Endodermal cell (in vitro differentiated cells): ENCODE results near the gene CRISP1. TPM values are rescaled to one million over a fixed set of nuclear protein-coding genes. Genes with fewer than 3 reads are reported as not detected.

Experiments used
- DNase-seq: peaks from one replicate; pipeline ENCODE4 v3.0.0-alpha.2; 2017
- H3K27ac ChIP-seq: 2 replicates; pipeline ENCODE4 v1.5.1; 2013; ENCODE audit warnings: mild to moderate bottlenecking, low read depth, low read length, moderate library complexity
- H3K27me3 ChIP-seq: 2 replicates; pipeline ENCODE4 v1.6.1; 2013; ENCODE audit warnings: mild to moderate bottlenecking, low read length, moderate library complexity; ENCODE audit not compliant: insufficient read depth, control insufficient read depth, poor library complexity, severe bottlenecking
- H3K36me3 ChIP-seq: 2 replicates; pipeline ENCODE4 v1.7.0; 2013; ENCODE audit warnings: mild to moderate bottlenecking, low read length, moderate library complexity; ENCODE audit not compliant: control insufficient read depth, insufficient read depth
- H3K4me1 ChIP-seq: one replicate; pipeline ENCODE4 v1.7.0; 2013; ENCODE audit warnings: low read length; ENCODE audit not compliant: control insufficient read depth, insufficient read depth
- H3K4me3 ChIP-seq: 2 replicates; pipeline ENCODE4 v1.5.1; 2013; ENCODE audit warnings: mild to moderate bottlenecking, low read length, moderate library complexity
- H3K9ac ChIP-seq: 2 replicates; pipeline ENCODE4 v1.6.1; 2013; ENCODE audit warnings: mild to moderate bottlenecking, low read length, moderate library complexity; ENCODE audit not compliant: poor library complexity, severe bottlenecking; ENCODE audit errors: extremely low read depth
- H3K9me3 ChIP-seq: 2 replicates; pipeline ENCODE4 v1.6.1; 2013; ENCODE audit warnings: mild to moderate bottlenecking, low read length, moderate library complexity; ENCODE audit not compliant: control insufficient read depth
- H3K27ac Mint-ChIP-seq: 2 replicates; pipeline ENCODE4 v1.8.0; 2020; ENCODE audit warnings: mixed read lengths
- H3K27me3 Mint-ChIP-seq: 2 replicates; pipeline ENCODE4 v1.8.0; 2021; ENCODE audit warnings: mild to moderate bottlenecking, mixed read lengths; ENCODE audit not compliant: insufficient read depth
- H3K36me3 Mint-ChIP-seq: 2 replicates; pipeline ENCODE4 v1.8.0; 2020; ENCODE audit warnings: low read depth, mixed read lengths
- H3K4me1 Mint-ChIP-seq: 2 replicates; pipeline ENCODE4 v1.8.0; 2020; ENCODE audit warnings: mixed read lengths
- H3K4me3 Mint-ChIP-seq: 2 replicates; pipeline ENCODE4 v1.8.0; 2020; ENCODE audit warnings: mild to moderate bottlenecking, moderate library complexity, mixed read lengths
- H3K9me3 Mint-ChIP-seq: 2 replicates; pipeline ENCODE4 v1.8.0; 2020; ENCODE audit warnings: mild to moderate bottlenecking, mixed read lengths
- WGBS, 2 experiments: methylation state at CpG; one replicate each; pipeline versions ENCODE4 v1.1.5 to v1.1.7; 2013; ENCODE audit warnings: missing lambda C conversion rate in 2 of 2, mixed read lengths in 1 of 2; ENCODE audit not compliant: insufficient coverage in 1 of 2, insufficient read length in 1 of 2; 5-methylcytosine and 5-hydroxymethylcytosine counted together
- total RNA-seq, 2 donors: library from RNA; stranded (reverse); fragmentation: NEBNext Ultra II Directional in 1 of 2; extraction: Animal tissue kit (Norgen Biotek cat#: 25700) in 1 of 2; gene quantifications; 2 replicates in 1 of 2; 3 replicates in 1 of 2; pipeline ENCODE4 v1.2.1, GENCODE V29; 2021
- TF ChIP-seq, protein P1 (sequence below): fragments of 200-600 bp; sonication (generic); conservative IDR thresholded peaks from 2 replicates; pipeline ENCODE4 v1.5.0; 2021; ENCODE audit warnings: antibody characterized with exemption, mild to moderate bottlenecking

The CRISP1 gene
- total RNA-seq, 2 donors from 2014 or later, result not detected

DNA sequence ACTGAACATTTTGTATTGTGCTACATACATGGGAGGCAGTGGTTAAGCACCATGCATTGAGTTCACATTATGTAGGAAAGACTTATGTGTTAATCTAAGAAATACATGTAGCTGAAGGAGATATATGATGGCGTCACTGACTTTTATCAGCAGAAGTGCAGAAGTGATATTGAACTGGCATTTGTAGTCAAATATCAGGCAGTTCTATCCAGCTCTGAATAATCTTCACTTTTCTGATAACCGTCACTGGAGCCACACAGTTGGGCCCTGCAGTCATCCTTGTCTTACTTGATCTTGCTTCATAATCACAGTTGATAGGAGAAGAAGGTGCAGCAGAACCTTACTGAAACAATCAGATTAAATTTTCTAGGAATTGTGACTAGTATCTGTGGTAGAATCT is 26.4 kb downstream of the CRISP1 start:
- TF ChIP-seq, protein P1, sequence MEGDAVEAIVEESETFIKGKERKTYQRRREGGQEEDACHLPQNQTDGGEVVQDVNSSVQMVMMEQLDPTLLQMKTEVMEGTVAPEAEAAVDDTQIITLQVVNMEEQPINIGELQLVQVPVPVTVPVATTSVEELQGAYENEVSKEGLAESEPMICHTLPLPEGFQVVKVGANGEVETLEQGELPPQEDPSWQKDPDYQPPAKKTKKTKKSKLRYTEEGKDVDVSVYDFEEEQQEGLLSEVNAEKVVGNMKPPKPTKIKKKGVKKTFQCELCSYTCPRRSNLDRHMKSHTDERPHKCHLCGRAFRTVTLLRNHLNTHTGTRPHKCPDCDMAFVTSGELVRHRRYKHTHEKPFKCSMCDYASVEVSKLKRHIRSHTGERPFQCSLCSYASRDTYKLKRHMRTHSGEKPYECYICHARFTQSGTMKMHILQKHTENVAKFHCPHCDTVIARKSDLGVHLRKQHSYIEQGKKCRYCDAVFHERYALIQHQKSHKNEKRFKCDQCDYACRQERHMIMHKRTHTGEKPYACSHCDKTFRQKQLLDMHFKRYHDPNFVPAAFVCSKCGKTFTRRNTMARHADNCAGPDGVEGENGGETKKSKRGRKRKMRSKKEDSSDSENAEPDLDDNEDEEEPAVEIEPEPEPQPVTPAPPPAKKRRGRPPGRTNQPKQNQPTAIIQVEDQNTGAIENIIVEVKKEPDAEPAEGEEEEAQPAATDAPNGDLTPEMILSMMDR, result no peak
- Histone ChIP-seq H3K36me3 (no peaks in the 10 kb centered on the region), H3K4me1 (no peaks in the 10 kb centered on the region), H3K27me3 (no peaks in the 10 kb centered on the region), H3K9ac (no peak overlapping the region), H3K27ac (no peak overlapping the region), H3K4me3 (no peak overlapping the region), H3K9me3 (no peaks in the 10 kb centered on the region)
- 89 to 100% methylated on average over 2 of the region's 2 CpGs for WGBS, 2 experiments
- no peak for DNase-seq
- Mint-ChIP-seq H3K4me1 (no peaks in the 10 kb centered on the region), H3K27ac (no peak overlapping the region), H3K27me3 (no peaks in the 10 kb centered on the region), H3K36me3 (no peaks in the 10 kb centered on the region), H3K4me3 (no peak overlapping the region), H3K9me3 (no peaks in the 10 kb centered on the region)

DNA sequence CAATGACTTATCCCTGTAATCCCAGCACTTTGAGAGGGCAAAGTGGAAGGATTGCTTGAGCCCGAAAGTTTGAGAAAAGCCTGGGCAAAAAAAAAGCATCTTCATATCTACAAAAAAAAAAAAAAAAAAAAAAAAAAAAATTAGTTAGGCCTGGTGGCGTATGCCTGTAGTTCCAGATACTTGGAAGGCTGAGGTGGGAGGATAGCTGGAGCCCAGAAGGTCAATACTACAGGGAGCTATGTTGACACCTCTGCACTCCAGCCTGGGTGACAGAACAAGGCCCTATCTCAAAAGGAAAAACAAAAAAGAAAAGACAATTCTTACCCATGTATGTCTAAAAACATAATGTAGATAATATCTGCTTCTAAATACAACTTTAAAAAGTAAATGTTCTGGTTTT is 27.2 kb downstream of the CRISP1 start:
- TF ChIP-seq, protein P1, result no peak
- Mint-ChIP-seq H3K4me3 (no peak overlapping the region), H3K36me3 (no peaks in the 10 kb centered on the region), H3K9me3 (no peaks in the 10 kb centered on the region), H3K27me3 (no peaks in the 10 kb centered on the region), H3K4me1 (no peaks in the 10 kb centered on the region), H3K27ac (no peak overlapping the region)
- WGBS, 2 experiments, result 95% methylated on average over 2 of the region's 2 CpGs; no CpG with 5 or more reads in 1 of the 2 experiments
- H3K4me1 ChIP-seq, result no peaks in the 10 kb centered on the region
- H3K27me3 ChIP-seq, result no peaks in the 10 kb centered on the region
- H3K9me3 ChIP-seq, result no peaks in the 10 kb centered on the region
- H3K36me3 ChIP-seq, result no peaks in the 10 kb centered on the region
- no peak overlapping the region for H3K9ac ChIP-seq
- H3K27ac ChIP-seq, result no peak overlapping the region
- H3K4me3 ChIP-seq, result no peak overlapping the region
- no peak for DNase-seq

DNA sequence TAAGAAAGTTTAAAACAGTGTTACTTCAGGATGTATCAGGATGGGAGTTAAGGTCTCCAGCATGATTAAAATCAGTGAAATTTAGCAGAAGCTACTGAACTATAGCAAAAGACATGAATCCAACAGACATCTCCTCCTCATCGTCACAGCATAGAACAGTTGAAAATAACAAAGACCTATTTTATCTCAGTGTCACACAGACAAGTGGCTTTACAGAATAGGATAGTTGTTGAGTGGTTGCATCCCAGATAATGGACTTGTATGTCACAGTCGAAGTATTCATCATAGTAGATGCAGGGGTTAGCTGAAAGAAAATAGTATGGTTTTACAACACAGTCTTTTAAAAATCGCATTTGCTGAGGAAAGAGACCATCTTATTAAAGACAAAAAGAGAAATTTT is 31.2 kb downstream of the CRISP1 start:
- no peak overlapping the region for H3K27ac Mint-ChIP-seq
- H3K4me3 Mint-ChIP-seq, result no peak overlapping the region
- H3K9me3 Mint-ChIP-seq, result no peaks in the 10 kb centered on the region
- H3K36me3 Mint-ChIP-seq, result no peaks in the 10 kb centered on the region
- TF ChIP-seq, protein P1, result no peak
- H3K4me1 Mint-ChIP-seq, result no peaks in the 10 kb centered on the region
- H3K36me3 ChIP-seq, result no peaks in the 10 kb centered on the region
- no peaks in the 10 kb centered on the region for H3K4me1 ChIP-seq
- no peaks in the 10 kb centered on the region for H3K9me3 ChIP-seq
- H3K27ac ChIP-seq, result no peak overlapping the region
- no peak overlapping the region for H3K9ac ChIP-seq
- 80 to 96% methylated on average over 2 to 3 of the region's 3 CpGs for WGBS, 2 experiments
- H3K27me3 ChIP-seq, result no peaks in the 10 kb centered on the region
- H3K27me3 Mint-ChIP-seq, result no peaks in the 10 kb centered on the region
- no peak for DNase-seq
- no peak overlapping the region for H3K4me3 ChIP-seq
